HEK293T (cell line): ENCODE data around the gene DIAPH3.

Experiments
- SP1 ChIP-seq: fragments of 450-650 bp; IDR thresholded peaks from 2 replicates; pipeline ENCODE4 v1.6.1; 2017
- SUZ12 ChIP-seq: fragments of 450-650 bp; IDR thresholded peaks from 2 replicates; pipeline ENCODE4 v1.6.1; 2016; ENCODE audit warnings: mild to moderate bottlenecking

- TF ChIP-seq SUZ12 (no peak), SP1 (no peak)
Measured at GRCh38 chr13:60090574-60090973, 73.2 kb downstream of the DIAPH3 start.
